Testis (tissue), 3 donors: ENCODE measurements around the gene UBE2QL1. TPM values are rescaled to one million over a fixed set of nuclear protein-coding genes. Genes with fewer than 3 reads are reported as not detected.

ENCODE experiments used
- DNase-seq: peaks from one replicate; pipeline ENCODE4 v3.0.0-alpha.2; 2019
- H3K27ac ChIP-seq, 2 donors: fragments of 200-600 bp; sonication (generic); one replicate each; pipeline ENCODE4 v1.5.1; 2019
- H3K27me3 ChIP-seq: fragments of 200-600 bp; sonication (generic); one replicate; pipeline ENCODE4 v1.5.1; 2019
- H3K36me3 ChIP-seq: fragments of 200-600 bp; sonication (generic); one replicate; pipeline ENCODE4 v1.5.1; 2017; ENCODE audit warnings: low read depth; ENCODE audit errors: missing control alignments
- H3K4me1 ChIP-seq: fragments of 200-600 bp; sonication (generic); one replicate; pipeline ENCODE4 v1.5.1; 2019
- H3K4me3 ChIP-seq, 2 donors: fragments of 200-600 bp; sonication (generic); one replicate each; pipeline ENCODE4 v1.5.1; 2017 to 2019
- H3K9me3 ChIP-seq: fragments of 200-600 bp; sonication (generic); one replicate; pipeline ENCODE4 v1.5.1; 2017
- CTCF ChIP-seq, 3 experiments: fragments of 450-650 bp in 2 of 3; fragments of 200-600 bp in 1 of 3; sonication (generic) in 1 of 3; IDR thresholded peaks; one replicate each; pipeline ENCODE4 v1.5.1; 2016 to 2019; ENCODE audit warnings: antibody characterized with exemption in 3 of 3, mild to moderate bottlenecking in 2 of 3, moderate library complexity in 1 of 3
- POLR2A ChIP-seq: fragments of 450-650 bp; IDR thresholded peaks from one replicate; pipeline ENCODE4 v1.6.1; 2017; ENCODE audit warnings: antibody characterized with exemption, mild to moderate bottlenecking, moderate library complexity
- WGBS, 2 donors: methylation state at CpG; one replicate each; pipeline ENCODE4 v1.1.5; 2018; 5-methylcytosine and 5-hydroxymethylcytosine counted together
- intact Hi-C: fragments of 100-400 bp; cut with DNase I; formaldehyde crosslinking; loops from one replicate; pipeline ENCODE4 v1.15.1; 2023; ENCODE audit warnings: low total_unique reads
- polyA plus RNA-seq: library from polyadenylated mRNA; stranded (reverse); fragments of 350-450 nt; fragmentation: Illumina TruSeq; extraction: RNeasy Lipid Tissue Mini Kit (QIAGEN cat#74804); gene quantifications from one replicate; pipeline ENCODE4 v1.2.3, GENCODE V29; 2014; ENCODE audit warnings: low read depth, low replicate concordance; ENCODE audit not compliant: insufficient read depth
- total RNA-seq, 2 donors: library from RNA; depleted of rRNA; stranded (reverse); fragments of >200 nt; gene quantifications; one replicate each; pipeline ENCODE4 v1.2.3, GENCODE V29; 2016

The UBE2QL1 gene
- total and polyA plus RNA-seq, 3 donors from 2014 or later: 1.9 to 3.2 (median 2.0) TPM

- TF ChIP-seq POLR2A: no peak
- no peak for TF ChIP-seq CTCF (IDR thresholded peaks at IDR 0.05)
- H3K27me3 ChIP-seq: no peaks in the 10 kb centered on the region
- H3K4me3 ChIP-seq: no peak overlapping the region
- no peaks in the 10 kb centered on the region for H3K9me3 ChIP-seq
- no peak overlapping the region for H3K27ac ChIP-seq
- H3K36me3 ChIP-seq: no peaks in the 10 kb centered on the region
- intact Hi-C loops: no loop called here
- WGBS, 2 donors: 92 to 95% methylated on average over 5 to 9 of the region's 9 CpGs
- no peak for DNase-seq
- no peaks in the 10 kb centered on the region for H3K4me1 ChIP-seq
Measured at GRCh38 chr5:6483880-6484382, 35.3 kb downstream of the UBE2QL1 start.

- 85 to 94% methylated on average over 8 to 13 of the region's 13 CpGs for WGBS, 2 donors
- Histone ChIP-seq H3K27ac (no peak overlapping the region), H3K27me3 (no peaks in the 10 kb centered on the region), H3K4me3 (no peak overlapping the region), H3K4me1 (no peaks in the 10 kb centered on the region), H3K36me3 (no peaks in the 10 kb centered on the region), H3K9me3 (no peaks in the 10 kb centered on the region)
- TF ChIP-seq POLR2A (no peak), CTCF (IDR thresholded peaks at IDR 0.05) (no peak)
- intact Hi-C loops: no loop called here
- DNase-seq: no peak
Measured at GRCh38 chr5:6484446-6484845, 35.8 kb downstream of the UBE2QL1 start.

GRCh38 chr5:6484899-6485298 lies 36.2 kb downstream of the UBE2QL1 start:
- Histone ChIP-seq H3K36me3 (no peaks in the 10 kb centered on the region), H3K9me3 (no peaks in the 10 kb centered on the region), H3K27me3 (no peaks in the 10 kb centered on the region), H3K4me1 (no peaks in the 10 kb centered on the region), H3K27ac (no peak overlapping the region), H3K4me3 (no peak overlapping the region)
- no peak for DNase-seq
- no peak for TF ChIP-seq POLR2A
- TF ChIP-seq CTCF (IDR thresholded peaks at IDR 0.05): no peak
- 88% methylated on average over 4 to 5 of the region's 5 CpGs for WGBS, 2 donors
- intact Hi-C loops: no loop called here

GRCh38 chr5:6485441-6485840 lies 36.8 kb downstream of the UBE2QL1 start:
- TF ChIP-seq CTCF (IDR thresholded peaks at IDR 0.05): no peak
- TF ChIP-seq POLR2A: no peak
- Histone ChIP-seq H3K9me3 (no peaks in the 10 kb centered on the region), H3K4me1 (no peaks in the 10 kb centered on the region), H3K4me3 (no peak overlapping the region), H3K27ac (no peak overlapping the region), H3K27me3 (no peaks in the 10 kb centered on the region), H3K36me3 (no peaks in the 10 kb centered on the region)
- WGBS, 2 donors: 74 to 77% methylated on average over 4 of the region's 4 CpGs
- DNase-seq: no peak
- intact Hi-C loops: no loop called here

- intact Hi-C loops: no loop called here
Measured at GRCh38 chr5:6486074-6486473, 37.4 kb downstream of the UBE2QL1 start.

More at GRCh38 chr5:6486074-6486473, 37.4 kb downstream of the UBE2QL1 start:
- H3K4me1 ChIP-seq: no peaks in the 10 kb centered on the region
- no peaks in the 10 kb centered on the region for H3K27me3 ChIP-seq
- no peaks in the 10 kb centered on the region for H3K36me3 ChIP-seq
- TF ChIP-seq CTCF (IDR thresholded peaks at IDR 0.05): no peak
- TF ChIP-seq POLR2A: no peak
- DNase-seq: no peak
- no peak overlapping the region for H3K4me3 ChIP-seq
- H3K9me3 ChIP-seq: no peaks in the 10 kb centered on the region
- no peak overlapping the region for H3K27ac ChIP-seq
- 82 to 100% methylated on average over 1 of the region's 1 CpG for WGBS, 2 donors
